IMR-90 (cell line): ENCODE data around the gene STX8. TPM values are rescaled to one million over a fixed set of nuclear protein-coding genes. Genes with fewer than 3 reads are reported as not detected.

ENCODE experiments used
- ATAC-seq: fragments of 200-7000 bp; cut with Tn5 transposase; 2 replicates; pipeline ENCODE4 v1.9.1; 2020; ENCODE audit warnings: low read depth, mild to moderate bottlenecking, moderate library complexity
- BruUV-seq: library from RNA; stranded (reverse); fragments of 400-500 nt; replicated peaks from 2 replicates; lab custom pipeline; 2021; lab: Mats Ljungman, UMichigan
- CTCF ChIA-PET: fragments of 300-600 bp; formaldehyde crosslinking; extraction: SDS; loops from one replicate; lab custom pipeline; 2021; ENCODE audit warnings: antibody characterized with exemption; lab: Yijun Ruan, JAX
- POLR2A ChIA-PET: fragments of 300-600 bp; sonication (Branson Sonifier 250); formaldehyde crosslinking; loops from one replicate; lab custom pipeline; 2022; ENCODE audit warnings: antibody characterized with exemption; ENCODE audit not compliant: unreplicated experiment; lab: Charles Lee
- DNase-seq: peaks from one replicate; pipeline ENCODE4 v3.0.0; 2013
- H2AFZ ChIP-seq: replicated peaks from 2 replicates; pipeline ENCODE3; 2013; ENCODE audit warnings: low read length, mild to moderate bottlenecking; ENCODE audit not compliant: poor library complexity
- H2AK5ac ChIP-seq: 2 replicates; pipeline ENCODE4 v1.6.1; 2013; ENCODE audit warnings: low read depth, low read length, inconsistent platforms
- H2AK9ac ChIP-seq: replicated peaks from 2 replicates; pipeline ENCODE3; 2013; ENCODE audit warnings: mild to moderate bottlenecking, low read depth, low read length, moderate library complexity; ENCODE audit not compliant: poor library complexity
- H2BK120ac ChIP-seq: 2 replicates; pipeline ENCODE4 v1.6.1; 2013; ENCODE audit warnings: low read depth, low read length, inconsistent platforms
- H2BK15ac ChIP-seq: 3 replicates; pipeline ENCODE4 v1.6.1; 2013; ENCODE audit warnings: low read depth, low read length, inconsistent platforms
- H2BK20ac ChIP-seq: 2 replicates; pipeline ENCODE4 v1.6.1; 2013; ENCODE audit warnings: low read depth, mild to moderate bottlenecking, inconsistent platforms, low read length, moderate library complexity
- H2BK5ac ChIP-seq: 2 replicates; pipeline ENCODE4 v1.6.1; 2013; ENCODE audit warnings: mild to moderate bottlenecking, low read depth, low read length, inconsistent platforms; ENCODE audit not compliant: poor library complexity, severe bottlenecking
- H3K14ac ChIP-seq: replicated peaks from 2 replicates; pipeline ENCODE4 v1.6.1; 2013; ENCODE audit warnings: low read depth, low read length, inconsistent platforms
- H3K18ac ChIP-seq: 2 replicates; pipeline ENCODE4 v1.6.1; 2013; ENCODE audit warnings: low read depth, low read length, control low read depth
- H3K23ac ChIP-seq: 2 replicates; pipeline ENCODE4 v1.6.1; 2013; ENCODE audit warnings: low read depth, low read length, inconsistent platforms
- H3K27ac ChIP-seq: 2 replicates; pipeline ENCODE4 v1.5.1; 2013; ENCODE audit warnings: mild to moderate bottlenecking, control low read depth, low read length; ENCODE audit not compliant: insufficient read depth
- H3K27me3 ChIP-seq: 2 replicates; pipeline ENCODE4 v1.6.1; 2013; ENCODE audit warnings: low read length; ENCODE audit not compliant: control insufficient read depth, insufficient read depth
- H3K36me3 ChIP-seq: 2 replicates; pipeline ENCODE4 v1.6.1; 2013; ENCODE audit warnings: low read length, mixed read lengths; ENCODE audit not compliant: control insufficient read depth, insufficient read depth
- H3K4ac ChIP-seq: 2 replicates; pipeline ENCODE4 v1.6.1; 2013; ENCODE audit warnings: low read depth, low read length, inconsistent platforms
- H3K4me1 ChIP-seq: 2 replicates; pipeline ENCODE4 v1.6.1; 2013; ENCODE audit warnings: low read length, mixed read lengths; ENCODE audit not compliant: control insufficient read depth, insufficient read depth
- H3K4me2 ChIP-seq: 2 replicates; pipeline ENCODE4 v1.6.1; 2013; ENCODE audit warnings: low read depth, mild to moderate bottlenecking, control low read depth, low read length, moderate library complexity
- H3K4me3 ChIP-seq: 2 replicates; pipeline ENCODE4 v1.5.1; 2013; ENCODE audit warnings: low read depth, mild to moderate bottlenecking, control low read depth, low read length, moderate library complexity; ENCODE audit not compliant: insufficient read depth
- H3K56ac ChIP-seq: 2 replicates; pipeline ENCODE4 v1.6.1; 2013; ENCODE audit warnings: low read length, inconsistent platforms; ENCODE audit not compliant: insufficient read depth; ENCODE audit errors: extremely low read depth
- H3K79me1 ChIP-seq, 2 experiments: 2 replicates each; pipeline ENCODE4 v1.6.1; 2013; ENCODE audit warnings: low read length in 2 of 2, inconsistent platforms in 1 of 2, low read depth in 1 of 2
- H3K9ac ChIP-seq: 2 replicates; pipeline ENCODE4 v1.6.1; 2013; ENCODE audit warnings: low read depth, low read length, control low read depth
- H3K9me1 ChIP-seq: 2 replicates; pipeline ENCODE4 v1.6.1; 2013; ENCODE audit warnings: low read length, inconsistent platforms; ENCODE audit not compliant: insufficient read depth
- H3K9me3 ChIP-seq: 2 replicates; pipeline ENCODE4 v1.6.1; 2013; ENCODE audit warnings: low read length; ENCODE audit not compliant: control insufficient read depth, insufficient read depth
- H4K20me1 ChIP-seq: 2 replicates; pipeline ENCODE4 v1.6.1; 2013; ENCODE audit warnings: low read length, inconsistent platforms; ENCODE audit not compliant: insufficient read depth
- H4K5ac ChIP-seq: 2 replicates; pipeline ENCODE4 v1.6.1; 2013; ENCODE audit warnings: mild to moderate bottlenecking, low read depth, low read length, control low read depth
- H4K8ac ChIP-seq, 2 experiments: 2 replicates each; pipeline ENCODE4 v1.6.1; 2013; ENCODE audit warnings: low read depth in 2 of 2, low read length in 2 of 2, control low read depth in 1 of 2, inconsistent platforms in 1 of 2
- H4K91ac ChIP-seq: 2 replicates; pipeline ENCODE4 v1.6.1; 2013; ENCODE audit warnings: low read depth, low read length, inconsistent platforms; ENCODE audit not compliant: insufficient read depth
- CEBPB ChIP-seq: IDR thresholded peaks from 2 replicates; pipeline ENCODE4 v1.6.1; 2012; ENCODE audit warnings: low read depth, low read length, improper control_type of control experiment
- CHD1 ChIP-seq: IDR thresholded peaks from 2 replicates; pipeline ENCODE4 v1.6.1; 2012; ENCODE audit warnings: low read depth, low read length, improper control_type of control experiment
- ELK1 ChIP-seq: fragments of 150-350 bp; IDR thresholded peaks from 2 replicates; pipeline ENCODE4 v1.6.1; 2016; ENCODE audit warnings: low read depth, mild to moderate bottlenecking, low read length, moderate library complexity, borderline replicate concordance
- FOS ChIP-seq: fragments of 150-350 bp; IDR thresholded peaks from 2 replicates; pipeline ENCODE4 v1.6.1; 2016; ENCODE audit warnings: low read depth, low read length
- MAFK ChIP-seq: IDR thresholded peaks from 2 replicates; pipeline ENCODE4 v1.6.1; 2012; ENCODE audit warnings: low read depth, low read length, improper control_type of control experiment
- MAZ ChIP-seq: IDR thresholded peaks from 2 replicates; pipeline ENCODE4 v1.6.1; 2012; ENCODE audit warnings: low read depth, mild to moderate bottlenecking, low read length, improper control_type of control experiment, moderate library complexity, borderline replicate concordance
- MXI1 ChIP-seq: IDR thresholded peaks from 2 replicates; pipeline ENCODE4 v1.6.1; 2012; ENCODE audit warnings: low read depth, mild to moderate bottlenecking, low read length, moderate library complexity, borderline replicate concordance
- WGBS, 2 experiments: methylation state at CpG; one replicate each; pipeline versions ENCODE4 v1.1.5 to v1.1.7; 2013; ENCODE audit warnings: missing lambda C conversion rate in 2 of 2; ENCODE audit not compliant: insufficient read length in 1 of 2; ENCODE audit errors: extremely low coverage in 2 of 2; 5-methylcytosine and 5-hydroxymethylcytosine counted together
- dilution Hi-C: fragments of 300-500 bp; cut with HindIII; formaldehyde crosslinking; loops from one replicate; pipeline ENCODE4 v1.14.3; 2018; ENCODE audit warnings: low sequenced_read_pairs; ENCODE audit not compliant: unreplicated experiment
- in situ Hi-C: fragments of 300-500 bp; cut with MboI; formaldehyde crosslinking; loops from 3 replicates; pipeline ENCODE4 v1.14.3; 2019; ENCODE audit warnings: low sequenced_read_pairs, inconsistent platforms, mixed read lengths
- intact Hi-C: fragments of 100-400 bp; cut with micrococcal nuclease; formaldehyde crosslinking; loops from 2 replicates; pipeline ENCODE4 v1.10.0; 2022
- polyA plus RNA-seq, 3 experiments: library from polyadenylated mRNA; depleted of rRNA; stranded (reverse); fragments of >200 nt; gene quantifications; 2 replicates each; pipeline ENCODE4 v1.2.3, GENCODE V29; 2012; ENCODE audit warnings: low replicate concordance in 1 of 3
- total RNA-seq: library from RNA; depleted of rRNA; stranded (reverse); fragments of >200 nt; gene quantifications from 2 replicates; pipeline ENCODE4 v1.2.3, GENCODE V29; 2012
- TF ChIP-seq, protein P1 (sequence below): conservative IDR thresholded peaks from 2 replicates; pipeline ENCODE4 v1.5.1; 2012; ENCODE audit warnings: mild to moderate bottlenecking, low read depth, low read length, improper control_type of control experiment
- TF ChIP-seq, protein P2 (sequence below): fragments of 150-350 bp; IDR thresholded peaks from 2 replicates; pipeline ENCODE4 v1.6.1; 2017; ENCODE audit warnings: mild to moderate bottlenecking, antibody characterized with exemption, low read length, low read depth

STX8 gene
- total and polyA plus RNA-seq, 2 of the 4 experiments (the other 2 are of a cell fraction), result 26.5 to 47.0 TPM

DNA sequence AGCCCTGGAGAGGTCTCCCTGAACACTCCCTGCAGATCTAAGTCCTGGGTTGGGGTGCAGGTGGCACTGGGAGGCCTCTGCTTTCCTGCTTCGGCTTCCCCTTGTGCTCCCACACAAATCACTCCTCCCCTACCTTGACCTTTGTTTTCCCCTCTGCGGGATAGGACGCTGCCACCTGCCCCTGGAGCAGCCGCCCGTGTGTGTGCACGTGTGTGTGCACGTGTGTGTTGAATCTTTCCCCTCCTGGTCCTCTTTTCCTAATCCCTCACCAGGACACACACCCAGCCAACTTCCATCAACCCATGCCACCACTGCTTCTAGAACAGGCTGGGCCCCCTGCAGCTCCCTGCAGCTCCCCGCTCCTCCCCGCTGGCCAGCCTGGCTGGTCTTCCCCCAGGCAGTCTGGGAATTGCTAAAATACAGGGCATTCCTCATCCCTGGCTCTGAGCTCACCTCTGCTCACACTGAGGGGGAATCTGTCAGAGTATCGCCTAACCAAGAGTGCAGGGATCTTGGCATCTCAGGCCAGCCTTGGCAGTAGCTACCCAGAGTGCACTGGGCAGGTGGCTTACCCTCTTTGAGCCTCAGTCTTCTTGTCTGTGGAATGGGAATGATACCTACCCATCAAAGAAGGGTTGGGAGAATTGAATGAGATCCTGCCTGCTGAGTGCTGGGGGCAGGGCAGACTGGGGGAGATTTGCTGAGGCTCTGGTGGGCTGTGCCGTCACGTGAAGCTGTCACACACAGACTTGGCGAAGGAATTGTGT, 355.8 kb downstream of the STX8 start:
- H4K20me1 ChIP-seq, result no peaks in the 10 kb centered on the region
- no peak overlapping the region for H3K9ac ChIP-seq
- DNase-seq (no peak), ATAC-seq (no peak)
- no peak overlapping the region for H3K14ac ChIP-seq
- H4K8ac ChIP-seq, result no peak overlapping the region
- intact Hi-C loops (loop anchor here (10.0 kb wide), 1 partner anchor 55 kb away; no protein-coding TSS in a partner anchor), in situ Hi-C loops (no loop called here), dilution Hi-C loops (no loop called here)
- H2BK5ac ChIP-seq, result no peak overlapping the region
- H3K27me3 ChIP-seq, result no peaks in the 10 kb centered on the region
- no peaks in the 10 kb centered on the region for H3K9me1 ChIP-seq
- no peak overlapping the region for H2AFZ ChIP-seq
- no peaks in the 10 kb centered on the region for H3K79me1 ChIP-seq
- no peak overlapping the region for H3K4me2 ChIP-seq
- no peak overlapping the region for H3K27ac ChIP-seq
- 97% methylated on average over 5 of the region's 13 CpGs; no CpG with 5 or more reads in 1 of the 2 experiments for WGBS, 2 experiments
- no peaks in the 10 kb centered on the region for H3K36me3 ChIP-seq
- no peak overlapping the region for H3K18ac ChIP-seq
- no peak overlapping the region for H2BK120ac ChIP-seq
- peaks cover 6% of the 10 kb centered on the region; the same call in 1 of the 2 replicates for H3K4me1 ChIP-seq
- no peak overlapping the region for H3K56ac ChIP-seq
- no TSS peak for BruUV-seq
- H2AK5ac ChIP-seq, result no peak overlapping the region
- H3K9me3 ChIP-seq, result peaks cover 4% of the 10 kb centered on the region; the same call in 1 of the 2 replicates
- TF ChIP-seq, protein P1, sequence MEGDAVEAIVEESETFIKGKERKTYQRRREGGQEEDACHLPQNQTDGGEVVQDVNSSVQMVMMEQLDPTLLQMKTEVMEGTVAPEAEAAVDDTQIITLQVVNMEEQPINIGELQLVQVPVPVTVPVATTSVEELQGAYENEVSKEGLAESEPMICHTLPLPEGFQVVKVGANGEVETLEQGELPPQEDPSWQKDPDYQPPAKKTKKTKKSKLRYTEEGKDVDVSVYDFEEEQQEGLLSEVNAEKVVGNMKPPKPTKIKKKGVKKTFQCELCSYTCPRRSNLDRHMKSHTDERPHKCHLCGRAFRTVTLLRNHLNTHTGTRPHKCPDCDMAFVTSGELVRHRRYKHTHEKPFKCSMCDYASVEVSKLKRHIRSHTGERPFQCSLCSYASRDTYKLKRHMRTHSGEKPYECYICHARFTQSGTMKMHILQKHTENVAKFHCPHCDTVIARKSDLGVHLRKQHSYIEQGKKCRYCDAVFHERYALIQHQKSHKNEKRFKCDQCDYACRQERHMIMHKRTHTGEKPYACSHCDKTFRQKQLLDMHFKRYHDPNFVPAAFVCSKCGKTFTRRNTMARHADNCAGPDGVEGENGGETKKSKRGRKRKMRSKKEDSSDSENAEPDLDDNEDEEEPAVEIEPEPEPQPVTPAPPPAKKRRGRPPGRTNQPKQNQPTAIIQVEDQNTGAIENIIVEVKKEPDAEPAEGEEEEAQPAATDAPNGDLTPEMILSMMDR, result no peak
- TF ChIP-seq, protein P2, sequence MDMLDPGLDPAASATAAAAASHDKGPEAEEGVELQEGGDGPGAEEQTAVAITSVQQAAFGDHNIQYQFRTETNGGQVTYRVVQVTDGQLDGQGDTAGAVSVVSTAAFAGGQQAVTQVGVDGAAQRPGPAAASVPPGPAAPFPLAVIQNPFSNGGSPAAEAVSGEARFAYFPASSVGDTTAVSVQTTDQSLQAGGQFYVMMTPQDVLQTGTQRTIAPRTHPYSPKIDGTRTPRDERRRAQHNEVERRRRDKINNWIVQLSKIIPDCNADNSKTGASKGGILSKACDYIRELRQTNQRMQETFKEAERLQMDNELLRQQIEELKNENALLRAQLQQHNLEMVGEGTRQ, result no peak
- TF ChIP-seq CHD1 (no peak), FOS (no peak), MAFK (no peak), CEBPB (no peak), MAZ (no peak), MXI1 (no peak), ELK1 (no peak)
- H3K4ac ChIP-seq, result no peak overlapping the region
- ChIA-PET CTCF (no interaction called here), POLR2A (no interaction called here)
- no peak overlapping the region for H4K91ac ChIP-seq
- H2BK15ac ChIP-seq, result no peak overlapping the region
- H2AK9ac ChIP-seq, result no peak overlapping the region
- no peak overlapping the region for H3K23ac ChIP-seq
- no peak overlapping the region for H3K4me3 ChIP-seq
- no peak overlapping the region for H4K5ac ChIP-seq
- H2BK20ac ChIP-seq, result no peak overlapping the region
